Dermis blood vessel endothelial cell (primary cell): ENCODE results near the gene MLLT3. TPM values are rescaled to one million over a fixed set of nuclear protein-coding genes. Genes with fewer than 3 reads are reported as not detected.

Source experiments
- DNase-seq: peaks from one replicate; pipeline ENCODE4 v3.0.0; 2010
- total RNA-seq: library from RNA; depleted of rRNA; stranded (reverse); fragments of >200 nt; gene quantifications from 2 replicates; pipeline ENCODE4 v1.2.3, GENCODE V29; 2014

Gene MLLT3
- total RNA-seq, 1 donor from 2014 or later = 7.3 TPM

GRCh38 chr9:20553558-20554149, 68.6 kb downstream of the MLLT3 start:
- no peak for DNase-seq

- peak; percentile 7 for DNase-seq
These were observed 69.3 kb downstream of the MLLT3 start for GRCh38 chr9:20552874-20553557.

GRCh38 chr9:20551835-20552234, 70.5 kb downstream of the MLLT3 start:
- DNase-seq = no peak

DNA sequence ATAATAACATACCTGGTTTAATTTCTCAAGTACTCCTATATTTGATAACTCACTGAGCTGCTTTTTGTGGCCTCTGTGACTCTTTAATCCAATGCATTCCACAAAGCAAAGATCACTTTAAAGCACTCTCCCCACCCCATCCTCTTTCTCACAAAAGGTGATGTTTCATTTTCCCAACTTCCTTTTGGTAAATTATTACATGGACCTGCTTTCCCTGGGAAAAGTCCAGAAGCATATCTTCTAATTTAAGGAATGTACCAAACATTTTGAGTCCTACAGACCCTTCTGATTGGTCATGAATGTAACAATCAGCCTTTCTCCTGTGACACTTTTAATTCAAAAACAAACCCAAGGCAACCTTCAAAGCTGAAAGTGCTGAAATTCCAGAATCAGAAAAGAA, 71.1 kb downstream of the MLLT3 start:
- DNase-seq = no peak

DNA sequence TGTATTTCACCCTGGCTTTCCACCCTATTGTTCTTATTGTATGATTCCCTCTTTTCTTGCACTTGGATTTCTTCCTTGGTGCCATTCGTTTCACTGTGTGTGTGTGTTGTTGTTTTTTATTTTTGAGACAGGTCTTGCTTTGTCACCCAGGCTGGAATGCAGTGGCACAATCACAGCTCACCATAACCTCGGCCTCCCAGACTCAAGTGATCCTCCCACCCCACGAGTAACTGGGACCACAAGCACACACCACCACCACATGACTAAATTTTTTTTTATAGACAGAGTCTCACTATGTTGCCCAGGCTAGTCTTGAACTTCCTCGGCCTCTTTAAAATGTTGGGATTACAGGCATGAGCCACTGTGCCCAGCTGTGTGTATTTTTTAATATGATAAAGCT, 72.0 kb downstream of the MLLT3 start:
- DNase-seq = no peak

GRCh38 chr9:20549053-20549452, 73.2 kb downstream of the MLLT3 start:
- DNase-seq = no peak

- DNase-seq = no peak
These were observed 77.2 kb downstream of the MLLT3 start for GRCh38 chr9:20545023-20545622.

GRCh38 chr9:20540169-20540863, 82.0 kb downstream of the MLLT3 start:
- no peak for DNase-seq

DNA sequence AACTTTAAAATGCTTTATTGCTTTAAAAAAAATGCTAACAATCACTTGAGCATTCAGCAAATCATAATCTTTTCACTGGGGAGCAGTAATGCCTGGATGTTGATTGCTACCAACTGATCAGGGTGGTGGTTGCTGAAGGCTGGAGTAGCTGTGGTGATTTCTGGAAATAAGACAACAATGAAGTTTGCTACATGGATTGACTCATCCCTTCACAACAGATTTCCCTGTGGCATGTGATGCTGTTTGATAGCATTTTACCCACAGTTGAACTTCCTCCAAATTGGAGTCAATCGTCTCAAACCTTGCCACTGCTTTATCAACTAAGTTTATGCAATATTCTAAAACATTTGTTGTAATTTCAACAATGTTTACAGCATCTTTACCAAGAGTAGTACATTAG, 83.3 kb downstream of the MLLT3 start:
- no peak for DNase-seq

- DNase-seq = no peak
These were observed 84.2 kb downstream of the MLLT3 start for GRCh38 chr9:20538092-20538491.

GRCh38 chr9:20537294-20537693, 85.0 kb downstream of the MLLT3 start:
- DNase-seq = no peak

GRCh38 chr9:20532584-20532983, 89.7 kb downstream of the MLLT3 start:
- DNase-seq = no peak

- no peak for DNase-seq
These were observed 92.5 kb downstream of the MLLT3 start for GRCh38 chr9:20529837-20530236.

DNA sequence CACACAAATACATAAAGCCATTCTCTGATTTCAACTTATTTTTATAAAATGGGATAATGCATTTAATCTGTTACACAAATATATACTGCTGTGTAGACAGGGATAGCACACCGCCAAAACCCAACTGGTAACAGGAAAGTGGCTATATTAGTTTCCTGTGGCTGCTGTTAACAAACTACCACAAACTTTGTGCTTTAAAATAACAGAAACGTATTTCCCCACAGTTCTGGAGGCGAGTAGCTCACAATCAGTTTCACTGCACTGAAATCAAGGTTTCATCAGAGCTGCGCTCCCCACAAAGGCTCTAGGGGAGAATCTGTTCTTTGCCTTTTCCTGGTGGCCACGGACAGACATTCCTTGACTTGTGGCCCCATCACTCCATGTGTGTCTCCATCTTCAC, 94.0 kb downstream of the MLLT3 start:
- DNase-seq = no peak

- no peak for DNase-seq
These were observed 95.6 kb downstream of the MLLT3 start for GRCh38 chr9:20526500-20527319.

GRCh38 chr9:20524776-20525175, 97.5 kb downstream of the MLLT3 start:
- no peak for DNase-seq

- DNase-seq = no peak
These were observed 103.6 kb downstream of the MLLT3 start for GRCh38 chr9:20518737-20519136.

- no peak for DNase-seq
These were observed 109.0 kb downstream of the MLLT3 start for GRCh38 chr9:20513126-20513913.

DNA sequence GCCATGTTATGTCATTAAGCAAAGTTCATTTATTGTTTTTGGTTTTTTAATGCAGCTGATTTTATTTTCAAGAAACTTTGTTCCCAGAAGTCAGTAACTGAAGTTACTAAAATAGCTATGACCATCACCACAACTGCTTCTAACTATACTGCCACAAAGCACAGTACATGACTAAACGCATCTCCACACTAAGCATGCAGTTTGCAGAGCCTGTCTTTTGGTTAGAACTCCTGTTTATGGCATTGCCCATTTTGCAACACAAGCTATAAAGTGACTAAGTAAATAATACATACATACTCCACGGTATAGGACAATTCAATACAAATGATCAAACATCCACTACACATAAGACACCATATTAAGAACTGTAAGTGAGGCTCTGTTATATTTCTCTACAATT, 109.7 kb downstream of the MLLT3 start:
- DNase-seq = no peak

- no peak for DNase-seq
These were observed 110.2 kb downstream of the MLLT3 start for GRCh38 chr9:20512106-20512505.

DNA sequence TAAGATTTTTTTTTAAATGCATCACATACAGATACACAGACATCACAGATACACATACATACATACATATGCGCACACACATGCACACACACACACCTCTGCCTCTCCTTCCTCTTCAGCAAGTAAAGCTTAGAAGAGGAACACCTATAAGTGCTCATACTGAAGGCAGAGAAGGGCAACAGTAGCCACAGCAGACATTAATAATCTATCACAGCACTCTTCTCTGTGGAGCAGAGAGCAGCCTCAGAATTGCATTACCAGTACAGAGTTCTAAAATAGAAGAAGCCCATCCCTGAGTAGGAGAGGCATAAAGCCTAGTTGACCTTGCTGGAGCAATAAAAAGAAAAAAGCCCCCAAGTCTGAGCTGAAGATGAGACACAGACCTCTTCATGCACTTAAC, 110.6 kb downstream of the MLLT3 start:
- DNase-seq = no peak

GRCh38 chr9:20509466-20509865, 112.8 kb downstream of the MLLT3 start:
- no peak for DNase-seq
